Right ventricle myocardium superior (tissue), 1 donor: Measurements from ENCODE around the gene FGF14. TPM values are rescaled to one million over a fixed set of nuclear protein-coding genes. Genes with fewer than 3 reads are reported as not detected.

Experiments used
- ATAC-seq: fragments of 200-7000 bp; cut with Tn5 transposase; one replicate; pipeline ENCODE4 v1.9.1; 2020; ENCODE audit warnings: mild to moderate bottlenecking; ENCODE audit not compliant: poor library complexity
- DNase-seq: peaks from one replicate; pipeline ENCODE4 v3.0.0-alpha.2; 2020
- intact Hi-C: fragments of 100-400 bp; cut with DNase I; formaldehyde crosslinking; loops from one replicate; pipeline ENCODE4 v1.11.2; 2022
- total RNA-seq: library from RNA; stranded (reverse); fragmentation: NEBNext Ultra II Directional; extraction: Animal tissue kit (Norgen Biotek cat#: 25700); gene quantifications from one replicate; pipeline ENCODE4 v1.2.1, GENCODE V29; 2021
- donor health status: DM: no; HTN: yes; CAD: no; lungs with severe emphysema.

The FGF14 gene
- total RNA-seq, 1 donor from 2014 or later, result 2.6 TPM

DNA sequence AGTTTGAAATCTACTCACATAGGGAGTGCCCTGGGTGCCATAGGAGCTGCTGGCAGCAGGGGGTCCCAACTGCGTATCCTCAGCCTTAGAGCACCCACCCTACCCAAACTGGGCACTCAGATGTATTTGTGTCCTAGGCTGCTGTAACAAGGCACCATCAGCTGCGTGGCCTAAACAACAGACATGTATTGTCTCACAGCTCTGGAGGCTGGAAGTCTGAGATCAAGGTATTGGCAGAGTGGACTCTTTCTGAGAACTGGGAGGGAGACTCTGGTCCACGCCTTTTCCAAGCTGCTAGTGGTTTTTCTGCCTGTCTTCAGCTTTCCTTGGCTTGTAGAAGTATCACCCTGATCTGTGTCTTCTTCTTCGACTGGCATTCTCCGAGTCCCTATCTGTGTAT, 83.6 kb downstream of the FGF14 start:
- no peak for DNase-seq
- peak; percentile 45 for ATAC-seq
- intact Hi-C loops, result no loop called here

DNA sequence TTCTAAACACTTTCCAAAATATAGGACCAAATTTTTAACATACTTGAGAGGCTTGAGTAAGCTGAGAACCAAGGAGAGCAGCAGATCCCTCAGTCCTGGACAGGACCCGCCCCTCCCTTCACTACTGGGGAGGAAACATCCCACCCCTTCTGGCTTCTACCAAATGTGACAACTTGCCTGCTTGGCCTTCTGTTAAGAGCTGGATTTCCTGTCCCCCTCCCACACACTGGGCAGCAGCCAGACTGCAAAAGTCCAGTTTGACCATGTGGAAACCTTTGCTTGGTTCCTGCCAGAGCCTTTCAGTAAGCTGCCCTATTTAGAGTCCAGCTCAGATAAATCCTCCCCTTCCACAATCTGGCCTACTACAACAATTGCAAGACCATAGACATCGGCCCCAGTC, 84.3 kb downstream of the FGF14 start:
- ATAC-seq (peak; percentile 93), DNase-seq (peak; percentile 90)
- intact Hi-C loops, result no loop called here

DNA sequence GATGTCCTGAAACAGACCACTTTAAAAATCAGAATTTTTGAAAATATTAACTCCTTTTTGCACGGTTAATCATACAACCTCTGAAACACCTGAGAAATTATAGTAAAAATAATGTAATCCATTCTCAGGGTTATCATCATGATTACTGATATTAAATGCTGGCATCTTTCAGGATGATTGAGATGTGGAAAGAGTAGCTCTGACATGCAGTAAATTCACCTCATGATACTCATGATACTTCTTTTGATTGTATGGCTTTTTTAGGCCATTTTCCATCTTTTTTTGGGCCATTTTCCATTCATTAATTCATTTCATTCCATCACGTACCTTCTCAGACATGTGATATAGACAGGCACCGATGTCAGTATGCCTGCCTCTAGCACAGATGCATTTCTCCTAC, 85.1 kb downstream of the FGF14 start:
- intact Hi-C loops, result no loop called here
- DNase-seq, result no peak
- no peak for ATAC-seq

DNA sequence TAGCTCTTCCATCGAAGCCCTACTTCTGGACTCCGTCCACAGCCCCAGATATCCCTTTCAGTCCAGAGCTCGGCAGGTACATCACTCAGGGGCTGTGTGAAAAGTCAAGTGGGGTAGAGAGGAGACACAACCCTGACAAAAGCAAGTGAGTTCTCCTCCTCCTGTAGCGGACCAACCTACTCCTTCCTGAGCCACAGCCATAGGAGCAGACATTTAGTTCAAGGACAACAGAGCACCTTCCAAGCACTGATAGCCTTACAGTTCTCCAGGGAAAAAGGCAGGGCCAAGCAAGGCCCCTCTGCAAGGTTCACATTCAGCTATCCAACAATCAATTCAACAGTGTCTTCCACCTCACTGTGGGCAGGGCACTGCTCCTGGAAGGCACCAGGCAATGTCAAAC, 89.0 kb downstream of the FGF14 start:
- ATAC-seq, result no peak
- intact Hi-C loops, result no loop called here
- no peak for DNase-seq

DNA sequence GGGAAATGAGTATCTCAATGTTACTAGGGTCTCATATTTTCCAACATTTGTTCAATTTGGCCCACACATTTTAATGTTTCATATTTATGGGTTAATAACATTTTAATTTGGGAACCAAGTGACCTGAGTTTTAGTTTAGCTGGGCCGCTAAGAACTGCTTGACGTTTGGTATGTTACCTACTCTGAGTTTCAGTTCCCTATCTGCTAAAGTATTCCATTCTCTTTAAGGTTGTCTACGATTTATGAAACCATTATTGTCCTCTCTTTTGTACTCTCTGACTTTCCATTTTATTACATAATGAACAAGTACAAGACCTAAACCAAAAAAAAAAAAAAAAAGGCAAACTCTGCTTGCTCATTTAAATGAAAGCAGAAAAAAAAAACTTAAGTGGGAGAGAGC, 89.9 kb downstream of the FGF14 start:
- DNase-seq (no peak), ATAC-seq (no peak)
- intact Hi-C loops, result no loop called here

DNA sequence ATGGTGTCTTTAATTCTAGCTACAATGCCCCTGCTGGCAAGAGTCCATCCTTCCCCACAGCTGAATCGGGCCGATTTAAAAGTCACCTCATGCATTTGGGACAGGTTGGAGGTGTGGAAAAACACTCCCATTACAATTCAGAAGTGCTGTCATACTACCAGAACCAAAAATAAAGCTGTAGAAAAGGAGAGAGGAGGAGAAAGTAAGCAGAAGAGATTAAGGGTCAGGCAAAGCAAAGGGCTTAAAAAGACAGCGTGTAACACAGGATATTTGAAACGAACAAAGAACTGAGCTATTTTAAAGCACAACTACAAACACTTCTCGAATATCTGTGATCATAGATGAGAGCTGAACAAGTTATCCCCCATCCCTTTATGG, 90.4 kb downstream of the FGF14 start:
- DNase-seq (no peak), ATAC-seq (peak; percentile 61)
- intact Hi-C loops, result no loop called here

DNA sequence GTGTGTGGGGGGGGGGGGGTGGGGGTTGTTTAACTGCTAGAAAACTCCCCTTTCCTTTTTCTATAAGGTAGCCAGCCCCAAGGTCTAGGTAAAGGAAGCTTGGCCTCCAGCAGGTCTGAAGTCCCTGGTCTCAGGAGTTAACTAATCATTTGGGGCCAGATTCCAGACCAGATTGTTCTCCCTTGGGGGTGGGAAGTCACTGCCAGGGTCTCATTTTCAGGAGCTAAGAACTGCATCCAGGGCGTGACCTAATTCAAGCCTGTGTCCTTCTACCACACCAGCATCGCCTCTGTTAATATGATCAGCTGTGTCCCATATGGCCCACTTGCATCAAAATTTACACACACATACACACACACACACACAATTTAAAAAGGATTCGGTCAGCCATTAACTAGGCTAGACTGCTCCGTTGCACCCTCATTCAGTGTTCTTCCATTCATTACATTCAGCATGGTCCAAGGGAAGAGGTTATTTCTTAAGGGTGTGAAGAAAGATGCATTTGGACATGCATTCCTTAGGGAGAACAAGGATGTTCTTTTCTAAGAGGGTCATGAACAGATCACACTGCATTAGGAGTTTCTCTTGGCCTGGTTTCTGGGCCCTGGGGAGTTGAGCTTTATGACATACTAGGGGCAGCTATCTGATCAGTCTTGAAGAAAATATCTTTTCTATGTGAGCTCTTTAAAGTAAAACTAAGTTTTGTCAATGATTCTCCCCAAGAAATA, 91.0 kb downstream of the FGF14 start:
- peak; percentile 43 for DNase-seq
- ATAC-seq, result peak; percentile 62
- intact Hi-C loops, result no loop called here

DNA sequence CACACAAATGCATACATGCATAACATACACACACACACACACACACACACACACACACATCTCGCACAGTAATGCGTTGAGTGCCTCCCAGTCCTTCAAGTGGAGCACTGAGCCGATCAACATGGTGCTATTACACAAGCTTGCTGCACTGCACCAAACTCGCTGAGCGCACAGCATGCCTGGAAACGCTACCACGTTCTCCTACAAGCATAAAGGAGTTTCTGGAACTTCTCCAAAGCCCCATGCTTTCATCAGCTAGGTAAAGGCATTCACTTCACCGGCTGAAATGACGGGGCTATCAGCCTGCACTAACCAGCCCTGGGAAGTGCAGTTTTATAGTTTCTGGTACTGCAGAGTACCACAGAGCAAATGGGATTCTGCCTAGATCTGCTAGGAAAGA, 92.7 kb downstream of the FGF14 start:
- DNase-seq (peak; percentile 39), ATAC-seq (peak; percentile 58)
- intact Hi-C loops, result no loop called here

DNA sequence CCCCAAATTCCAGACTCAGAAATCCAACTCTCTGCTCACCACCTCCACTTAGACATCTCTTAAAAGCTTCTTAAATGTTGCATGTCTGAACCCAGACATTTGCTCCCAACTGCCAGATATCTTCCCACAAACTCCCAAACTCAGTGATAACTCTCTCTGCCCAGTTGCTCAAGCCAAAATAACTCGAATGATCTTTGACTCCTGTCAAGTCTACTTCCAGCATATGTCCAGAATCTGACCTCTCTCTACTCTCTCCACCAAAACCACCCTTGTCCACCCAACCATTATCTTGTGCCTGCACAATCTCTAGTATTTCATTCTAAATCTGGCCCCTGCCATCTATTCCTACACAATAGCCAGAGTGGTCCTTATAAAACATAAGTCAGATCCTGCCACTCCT, 99.3 kb downstream of the FGF14 start:
- no peak for ATAC-seq

DNA sequence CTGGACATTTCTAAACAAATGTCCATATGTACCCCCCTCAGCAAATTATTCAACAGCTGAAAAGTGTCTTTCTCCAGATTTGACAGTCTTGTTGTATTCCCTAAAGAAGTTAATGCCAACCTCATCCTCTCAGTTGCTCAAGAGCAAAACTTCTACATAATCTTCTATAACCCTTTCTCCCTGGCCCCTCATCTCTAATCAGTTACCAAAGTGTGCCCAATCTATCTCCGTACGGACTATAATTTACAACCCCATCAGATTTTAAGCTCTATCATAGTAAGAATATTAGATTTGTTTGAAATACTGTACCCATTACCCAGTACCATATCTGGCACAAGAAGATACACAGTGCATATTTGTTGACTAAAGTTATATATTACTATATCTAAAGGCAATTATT, 101.5 kb downstream of the FGF14 start:
- intact Hi-C loops, result no loop called here
- no peak for ATAC-seq
- no peak for DNase-seq

More for the DNA sequence above, 99.3 kb downstream of the FGF14 start:
- intact Hi-C loops, result no loop called here
- DNase-seq, result no peak

DNA sequence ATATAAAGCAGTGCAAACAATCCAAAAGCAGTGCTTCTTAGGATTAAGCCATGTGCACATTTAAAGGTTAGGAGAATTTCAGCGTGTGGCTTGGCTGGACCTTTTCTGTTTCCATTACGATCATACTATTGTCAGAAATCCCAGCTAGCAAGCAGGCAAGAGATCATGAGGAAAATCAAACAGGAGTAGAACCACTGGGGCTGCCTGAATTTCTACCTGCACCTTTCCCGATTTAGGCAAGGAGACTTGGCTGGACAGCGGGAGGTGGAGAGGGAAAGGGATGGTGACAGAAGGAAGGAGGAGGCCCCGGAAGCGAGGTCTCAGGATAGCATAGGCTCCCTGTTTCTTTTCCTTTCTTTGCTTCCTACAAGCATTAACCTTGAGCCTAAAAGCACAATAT, 102.5 kb downstream of the FGF14 start:
- intact Hi-C loops, result no loop called here
- DNase-seq (no peak), ATAC-seq (no peak)

DNA sequence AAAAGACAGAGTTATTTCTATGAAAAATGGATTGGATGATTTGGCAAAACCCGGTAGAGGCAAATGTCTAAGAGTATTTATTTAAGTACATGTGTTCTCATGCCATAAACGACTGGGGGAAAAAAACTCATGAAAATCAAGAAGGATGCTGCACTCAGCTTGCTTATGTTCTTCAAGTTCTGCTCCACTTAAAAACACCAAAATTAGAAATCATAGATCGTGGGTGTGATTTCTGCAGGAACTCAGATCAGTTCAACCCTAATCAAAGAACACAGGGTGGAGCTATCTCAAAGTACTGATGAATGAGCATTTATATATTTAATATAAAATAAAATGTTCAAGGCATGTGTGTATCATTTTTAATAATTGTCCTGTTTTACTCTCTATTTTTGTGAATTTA, 103.8 kb downstream of the FGF14 start:
- intact Hi-C loops, result no loop called here
- DNase-seq (no peak), ATAC-seq (no peak)

DNA sequence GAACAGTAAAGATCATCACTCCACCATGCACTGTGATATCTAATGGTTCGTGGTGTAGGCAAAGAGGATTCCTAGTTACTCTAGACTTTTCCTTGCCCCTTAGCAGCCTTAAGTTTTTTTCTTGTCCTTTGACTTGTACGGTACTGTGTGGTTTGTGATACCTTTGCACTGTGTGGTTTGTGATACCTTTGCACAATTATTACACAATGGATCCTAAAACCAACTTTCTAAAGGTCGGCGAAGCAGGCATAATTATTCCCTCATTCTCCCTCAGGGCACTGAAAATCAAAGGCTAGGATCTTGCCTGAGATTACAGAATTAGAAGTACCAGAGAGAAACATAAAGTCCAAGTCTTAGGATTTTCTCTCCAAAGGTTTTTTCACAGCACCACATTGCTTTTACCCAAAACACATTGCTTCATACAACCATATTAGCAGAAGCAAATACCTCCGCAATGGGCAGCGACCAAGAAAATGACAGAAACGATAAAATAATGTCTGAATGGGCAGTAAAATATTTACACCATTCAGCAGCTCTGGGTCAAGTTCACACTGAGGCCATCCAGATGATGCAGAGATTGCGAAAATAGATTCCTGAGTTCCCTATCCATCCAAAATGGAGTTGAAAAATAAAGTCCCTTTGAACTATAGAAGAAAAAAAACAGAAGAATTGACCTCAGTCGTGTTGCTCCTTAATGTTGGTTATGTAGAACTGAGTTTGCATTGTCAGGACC, 106.4 kb downstream of the FGF14 start:
- intact Hi-C loops, result no loop called here

DNA sequence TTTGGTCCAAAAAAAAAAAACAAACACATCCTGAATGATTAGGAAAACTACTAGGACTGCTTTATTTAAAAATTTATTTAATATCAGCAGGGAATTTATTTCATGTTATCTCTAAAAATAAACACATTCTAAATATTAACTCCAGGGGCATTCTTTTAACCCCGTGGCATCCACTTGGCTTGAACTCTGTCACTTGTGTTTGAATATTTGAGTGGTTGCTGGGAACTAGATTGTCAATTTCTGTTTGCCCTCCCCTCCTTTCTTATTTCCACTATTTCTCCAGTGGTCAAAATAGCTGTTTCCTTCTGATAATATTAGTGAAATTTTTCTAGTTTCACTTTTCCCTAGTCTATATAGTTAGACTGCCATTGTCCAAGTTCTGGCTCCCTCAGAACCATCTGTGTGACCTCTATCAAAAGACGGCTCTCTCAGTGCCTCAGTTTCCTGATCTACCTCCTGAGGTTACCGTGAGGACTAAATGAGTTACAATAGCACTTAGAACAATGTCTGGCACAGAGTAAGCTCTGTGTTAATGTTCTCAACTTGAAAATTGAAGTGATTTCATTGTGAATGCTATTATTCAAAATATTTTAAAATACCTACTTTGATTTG, 107.3 kb downstream of the FGF14 start:
- intact Hi-C loops, result no loop called here
- ATAC-seq (no peak), DNase-seq (no peak)

More for the DNA sequence above, 106.4 kb downstream of the FGF14 start:
- DNase-seq (no peak), ATAC-seq (no peak)

DNA sequence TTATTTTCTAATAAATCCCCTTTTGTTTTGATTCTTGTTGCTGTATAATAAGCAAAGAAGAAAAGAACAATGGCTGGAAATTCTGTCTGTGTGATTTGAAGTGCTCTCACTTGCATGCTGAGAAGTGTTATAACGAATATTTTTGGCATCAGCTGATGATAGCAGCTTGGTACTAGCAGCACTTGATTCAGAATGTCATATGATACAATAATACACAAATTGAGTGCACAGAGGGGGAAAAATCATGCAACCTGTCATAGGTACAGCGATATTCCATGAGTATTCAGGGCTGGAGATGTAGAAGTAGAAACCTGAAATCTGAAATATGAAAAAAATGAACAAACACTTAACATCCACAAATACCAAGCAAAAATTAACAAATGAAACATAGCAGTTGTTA, 108.1 kb downstream of the FGF14 start:
- DNase-seq (no peak), ATAC-seq (peak; percentile 87)
- intact Hi-C loops, result no loop called here

DNA sequence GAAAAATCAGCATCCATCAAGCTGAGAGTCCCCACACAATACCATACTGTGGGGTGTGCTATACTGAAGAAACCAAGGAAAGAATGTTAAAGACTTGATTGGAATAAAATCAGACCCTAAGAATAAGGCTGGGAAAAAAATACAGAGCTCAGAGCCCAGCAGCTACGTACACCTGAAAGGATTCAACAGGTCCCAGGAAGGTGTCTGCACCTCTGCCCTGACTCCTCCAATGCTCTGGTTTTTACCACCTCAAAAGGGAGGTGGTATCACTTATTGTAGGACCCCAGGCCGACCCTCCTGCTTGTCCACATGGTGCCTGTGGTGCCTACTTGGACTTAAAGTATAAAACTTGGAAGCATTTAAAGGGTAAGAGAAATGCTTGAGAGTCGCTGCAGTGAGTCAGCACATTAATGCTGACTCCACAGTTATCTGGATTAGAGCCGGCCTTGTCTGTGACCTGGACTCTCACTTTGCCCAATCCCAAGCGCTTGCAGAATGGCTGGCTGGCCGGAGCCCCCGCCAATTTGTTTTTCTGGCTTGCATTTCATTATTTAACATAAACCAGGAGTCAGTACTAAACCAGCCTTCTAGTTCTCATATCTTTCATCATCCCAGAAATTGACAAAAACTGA, 110.1 kb downstream of the FGF14 start:
- ATAC-seq, result peak; percentile 56
- DNase-seq, result no peak
- intact Hi-C loops, result no loop called here

DNA sequence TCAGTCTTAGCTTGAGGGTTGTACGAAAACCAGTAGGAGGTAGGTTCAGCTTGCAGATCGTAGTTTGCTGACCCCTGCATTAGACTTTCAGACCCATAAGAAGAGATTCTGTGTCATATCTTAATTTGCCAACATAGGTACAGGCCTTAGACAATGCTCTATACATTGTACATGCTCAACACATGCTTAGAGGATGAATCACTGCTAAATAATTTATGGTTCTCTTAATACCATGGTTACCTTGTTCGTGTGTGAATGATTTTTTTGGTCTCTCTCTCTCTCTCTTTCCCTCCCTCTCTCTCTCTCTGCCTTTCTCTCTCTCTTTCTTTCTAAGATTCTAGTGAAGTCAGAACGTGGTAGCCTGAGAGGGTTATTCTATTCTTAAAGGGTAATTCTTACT, 112.2 kb downstream of the FGF14 start:
- DNase-seq (no peak), ATAC-seq (no peak)
- intact Hi-C loops, result no loop called here

DNA sequence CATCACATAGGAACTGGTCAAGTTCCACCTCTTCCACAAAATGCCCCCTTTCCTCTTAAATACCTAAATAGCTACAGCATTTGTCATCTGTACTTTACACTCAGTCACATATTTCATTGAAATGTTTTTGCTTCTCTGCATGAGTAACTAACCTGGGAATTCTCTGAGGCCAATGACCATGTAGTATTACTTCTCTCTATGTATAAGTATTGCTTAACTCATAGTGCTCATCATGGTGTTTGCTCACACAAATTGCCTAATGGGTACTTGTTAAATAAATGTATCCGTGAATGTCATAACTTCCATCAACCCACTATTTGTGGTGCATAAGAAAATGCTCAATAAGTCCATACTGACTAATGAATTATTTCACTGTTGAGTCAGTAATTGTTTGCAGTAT, 115.5 kb downstream of the FGF14 start:
- intact Hi-C loops, result no loop called here
- ATAC-seq (no peak), DNase-seq (no peak)

DNA sequence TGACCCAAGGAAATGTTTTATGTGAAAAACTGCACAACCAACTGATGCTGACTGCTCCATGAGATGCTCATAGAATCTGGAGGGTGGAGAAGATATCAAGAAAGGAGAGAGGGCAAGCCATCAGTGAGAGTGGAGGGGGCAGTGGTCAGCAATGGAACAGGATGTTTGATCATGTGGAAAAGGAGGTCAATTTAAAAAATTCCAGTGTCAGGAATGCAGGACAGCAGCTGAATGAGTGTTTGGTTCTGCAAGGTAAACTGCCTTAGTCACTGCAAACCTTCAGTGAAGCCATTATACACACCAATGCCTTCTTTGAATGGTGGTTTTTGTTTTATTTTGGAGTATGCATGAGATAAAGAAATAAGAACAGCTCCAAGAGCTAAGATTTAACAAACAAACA, 121.5 kb downstream of the FGF14 start:
- no peak for DNase-seq
- ATAC-seq, result no peak
- intact Hi-C loops, result no loop called here

DNA sequence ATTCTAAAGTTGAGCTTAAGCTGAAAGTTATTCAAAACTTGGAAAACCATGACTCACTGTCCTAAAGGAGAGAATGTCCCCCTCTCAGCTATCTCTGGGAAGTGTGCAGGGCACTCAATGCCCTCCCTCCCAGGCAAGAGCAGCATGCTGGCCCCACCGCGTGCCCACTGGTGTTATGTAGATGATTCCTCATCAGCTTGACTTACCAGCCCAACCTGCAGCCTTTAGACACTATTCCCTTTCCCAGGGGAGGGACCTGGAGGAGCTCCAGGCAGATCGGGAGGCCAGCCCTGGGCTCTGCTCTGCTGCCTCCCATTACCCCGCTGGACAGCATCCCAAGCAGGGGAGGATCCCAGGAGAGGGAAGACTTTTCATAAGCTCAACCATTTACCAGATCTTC, 124.6 kb downstream of the FGF14 start:
- intact Hi-C loops, result no loop called here
- ATAC-seq, result peak; percentile 79
- DNase-seq, result peak; percentile 72
